Adrenal gland (tissue), 5 donors: ENCODE data around the gene AMPD3.

Experiments used
- CTCF ChIP-seq, 6 experiments: fragments of 450-650 bp in 4 of 6; fragments of 200-600 bp in 2 of 6; sonication (generic) in 1 of 6; IDR thresholded peaks; 1 replicate in 5 of 6; 2 replicates in 1 of 6; pipeline versions ENCODE4 v1.5.1 to v1.8.0; 2016 to 2021; ENCODE audit warnings: antibody characterized with exemption in 6 of 6, mild to moderate bottlenecking in 2 of 6, moderate library complexity in 1 of 6
- POLR2A ChIP-seq, 2 donors: fragments of 450-650 bp; IDR thresholded peaks; one replicate each; pipeline ENCODE4 v1.6.1; 2017; ENCODE audit warnings: antibody characterized with exemption in 2 of 2, mild to moderate bottlenecking in 2 of 2, moderate library complexity in 1 of 2
- donor health status: DM: no; HTN: no; CAD: no.

- no peak for TF ChIP-seq CTCF (IDR thresholded peaks at IDR 0.05)
- no peak for TF ChIP-seq POLR2A (IDR thresholded peaks at IDR 0.05)
Measured at GRCh38 chr11:10544491-10545465, 89.7 kb downstream of the AMPD3 start.
